ENCODE measurements around the gene ABCD1.

Gene ABCD1

GRCh38 chrX:153792368-153792767 lies 67.7 kb downstream of the ABCD1 start:
- no peak for DNase-seq (ENCODE audit: low spot score)

- no peak for DNase-seq (ENCODE audit: low spot score)
These were observed 68.6 kb downstream of the ABCD1 start for GRCh38 chrX:153793291-153793690.
